ENCODE data around the gene HKDC1.

DNA sequence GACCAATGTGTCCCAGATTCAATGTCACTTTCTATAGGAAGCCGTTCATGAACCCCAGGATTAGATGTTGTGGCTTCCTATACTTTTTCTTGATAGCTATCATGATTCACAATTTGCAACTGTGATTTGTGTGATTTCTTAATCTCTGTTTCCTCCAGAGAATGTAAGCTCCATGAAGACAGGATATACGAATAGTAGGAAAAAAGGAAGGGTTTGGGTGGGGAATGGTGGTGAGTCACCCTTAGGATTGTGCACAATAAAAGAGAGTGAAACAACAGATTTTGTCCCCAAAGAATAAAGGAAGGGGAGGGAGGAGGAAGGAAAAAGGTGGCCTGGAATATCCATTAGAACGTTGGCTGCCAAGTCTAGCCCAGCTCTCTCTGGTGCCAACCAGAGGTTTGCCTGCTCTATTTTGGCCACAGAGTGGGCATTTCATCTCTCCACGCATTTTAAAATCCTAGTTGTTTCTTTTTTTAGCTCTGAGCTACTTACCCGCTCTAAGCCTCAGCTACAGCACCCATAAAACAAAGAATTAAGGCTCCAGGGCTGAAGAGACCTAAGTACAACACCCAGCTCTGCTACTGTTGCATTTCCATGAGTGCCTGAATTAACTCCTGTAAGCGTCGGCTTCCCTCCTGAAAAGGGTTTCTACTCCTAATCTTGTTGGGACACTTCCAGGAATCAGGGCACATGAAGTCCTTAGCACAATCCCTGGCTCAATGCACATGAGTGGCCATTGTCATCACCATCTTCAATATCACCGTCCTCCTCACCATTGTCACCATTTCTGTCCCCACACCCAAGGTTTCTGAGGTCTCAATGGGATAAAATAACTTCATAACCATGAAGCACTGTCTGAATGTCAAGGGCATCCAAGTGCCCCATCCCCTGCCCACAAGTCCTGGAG is 61.6 kb downstream of the HKDC1 start:
- TF ChIP-seq, protein P1, sequence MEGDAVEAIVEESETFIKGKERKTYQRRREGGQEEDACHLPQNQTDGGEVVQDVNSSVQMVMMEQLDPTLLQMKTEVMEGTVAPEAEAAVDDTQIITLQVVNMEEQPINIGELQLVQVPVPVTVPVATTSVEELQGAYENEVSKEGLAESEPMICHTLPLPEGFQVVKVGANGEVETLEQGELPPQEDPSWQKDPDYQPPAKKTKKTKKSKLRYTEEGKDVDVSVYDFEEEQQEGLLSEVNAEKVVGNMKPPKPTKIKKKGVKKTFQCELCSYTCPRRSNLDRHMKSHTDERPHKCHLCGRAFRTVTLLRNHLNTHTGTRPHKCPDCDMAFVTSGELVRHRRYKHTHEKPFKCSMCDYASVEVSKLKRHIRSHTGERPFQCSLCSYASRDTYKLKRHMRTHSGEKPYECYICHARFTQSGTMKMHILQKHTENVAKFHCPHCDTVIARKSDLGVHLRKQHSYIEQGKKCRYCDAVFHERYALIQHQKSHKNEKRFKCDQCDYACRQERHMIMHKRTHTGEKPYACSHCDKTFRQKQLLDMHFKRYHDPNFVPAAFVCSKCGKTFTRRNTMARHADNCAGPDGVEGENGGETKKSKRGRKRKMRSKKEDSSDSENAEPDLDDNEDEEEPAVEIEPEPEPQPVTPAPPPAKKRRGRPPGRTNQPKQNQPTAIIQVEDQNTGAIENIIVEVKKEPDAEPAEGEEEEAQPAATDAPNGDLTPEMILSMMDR (IDR thresholded peaks at IDR 0.05): no peak
- TF ChIP-seq POLR2A (IDR thresholded peaks at IDR 0.05) (no peak), EP300 (IDR thresholded peaks at IDR 0.05) (no peak)
